Right cardiac atrium (tissue), 5 donors: Measurements from ENCODE around the gene SMAD7. TPM values are rescaled to one million over a fixed set of nuclear protein-coding genes. Genes with fewer than 3 reads are reported as not detected.
A peak's percentile ranks its signal among the peaks of the same experiment; 100 is the strongest.

Experiments
- ATAC-seq, 2 donors: fragments of 200-7000 bp; cut with Tn5 transposase; one replicate each; pipeline versions ENCODE4 v1.8.0 to v1.9.1; 2020; ENCODE audit warnings: moderate library complexity in 2 of 2, mild to moderate bottlenecking in 1 of 2
- DNase-seq, 3 donors: peaks; one replicate each; pipeline ENCODE4 v3.0.0-alpha.2; 2020
- H3K27ac ChIP-seq: one replicate; pipeline ENCODE4 v1.5.1; 2013; ENCODE audit warnings: mild to moderate bottlenecking, low read length, control low read depth, moderate library complexity
- H3K27me3 ChIP-seq: one replicate; pipeline ENCODE4 v1.6.1; 2013; ENCODE audit not compliant: control insufficient read depth, insufficient read depth
- H3K4me1 ChIP-seq: one replicate; pipeline ENCODE4 v1.6.1; 2013; ENCODE audit warnings: low read length; ENCODE audit not compliant: control insufficient read depth, insufficient read depth
- H3K4me3 ChIP-seq: one replicate; pipeline ENCODE4 v1.5.1; 2013; ENCODE audit warnings: low read length, control low read depth
- H3K9me3 ChIP-seq: one replicate; pipeline ENCODE4 v1.6.1; 2013; ENCODE audit warnings: low read length; ENCODE audit not compliant: control insufficient read depth
- WGBS: extraction: QIAGEN DNeasy Blood & Tissue Kit; methylation state at CpG from one replicate; pipeline ENCODE4 v1.1.7; 2013; 5-methylcytosine and 5-hydroxymethylcytosine counted together
- intact Hi-C, 4 donors: fragments of 100-400 bp; cut with DNase I; formaldehyde crosslinking; loops; one replicate each; pipeline versions ENCODE4 v1.11.0 to v1.14.0; 2022 to 2023
- polyA plus RNA-seq: library from polyadenylated mRNA; stranded (reverse); fragments of 200-250 nt; gene quantifications from one replicate; pipeline ENCODE4 v1.2.3, GENCODE V29; 2013
- total RNA-seq, 4 donors: library from RNA; stranded (reverse); fragmentation: NEBNext Ultra II Directional; extraction: Animal tissue kit (Norgen Biotek cat#: 25700); gene quantifications; one replicate each; pipeline ENCODE4 v1.2.1, GENCODE V29; 2021
- donor health status: healthy with polysubstance abuse.
- donor health status: DM: no; HTN: yes; CAD: no.
- donor health status: DM: no; HTN: no; CAD: no.
- donor health status: DM: no; HTN: yes; CAD: no; lungs with severe emphysema.
- donor health status: DM: yes; HTN: yes; CAD: no.

Gene SMAD7
- total and polyA plus RNA-seq, 5 donors, result 34.8 to 97.6 (median 92.1) TPM

- DNase-seq (peak in 2 of 3 donors; percentile 4 to 23), ATAC-seq (no peak)
- H3K27ac ChIP-seq, result peak overlapping the region; percentile 78
- H3K4me3 ChIP-seq, result peak overlapping the region; percentile 63
- intact Hi-C loops, result loop anchor here in 3 of 4 donors (5.0 to 10.0 kb wide), 6 partner anchors 108 to 238 kb away; no protein-coding TSS in a partner anchor
- H3K27me3 ChIP-seq, result no peaks in the 10 kb centered on the region
- WGBS, result 24% methylated on average over 12 of the region's 12 CpGs
- H3K9me3 ChIP-seq, result no peaks in the 10 kb centered on the region
- peaks cover 38% of the 10 kb centered on the region for H3K4me1 ChIP-seq
Observed at GRCh38 chr18:48942554-48943261, 8.1 kb downstream of the SMAD7 start.

GRCh38 chr18:48942086-48942485 lies 8.7 kb downstream of the SMAD7 start:
- no peaks in the 10 kb centered on the region for H3K27me3 ChIP-seq
- DNase-seq, result peak in 2 of 3 donors; percentile 18 to 41
- H3K9me3 ChIP-seq, result no peaks in the 10 kb centered on the region
- peak overlapping the region; percentile 78 for H3K27ac ChIP-seq
- ATAC-seq, result no peak
- peak overlapping the region; percentile 63 for H3K4me3 ChIP-seq
- 26% methylated on average over 8 of the region's 8 CpGs for WGBS
- peaks cover 43% of the 10 kb centered on the region for H3K4me1 ChIP-seq
- intact Hi-C loops, result loop anchor here in 3 of 4 donors (5.0 to 10.0 kb wide), 6 partner anchors 107 to 237 kb away; no protein-coding TSS in a partner anchor

GRCh38 chr18:48941672-48942071 lies 9.1 kb downstream of the SMAD7 start:
- peak overlapping the region; percentile 6 for H3K4me3 ChIP-seq
- H3K4me1 ChIP-seq, result peaks cover 44% of the 10 kb centered on the region
- H3K27me3 ChIP-seq, result no peaks in the 10 kb centered on the region
- WGBS, result 24% methylated on average over 7 of the region's 7 CpGs
- H3K9me3 ChIP-seq, result no peaks in the 10 kb centered on the region
- no peak for ATAC-seq
- H3K27ac ChIP-seq, result peak overlapping the region; percentile 78
- peak in 2 of 3 donors; percentile 64 to 69 for DNase-seq
- intact Hi-C loops, result loop anchor here in 3 of 4 donors (5.0 to 10.0 kb wide), 6 partner anchors 107 to 237 kb away; no protein-coding TSS in a partner anchor

GRCh38 chr18:48940854-48941611 lies 9.7 kb downstream of the SMAD7 start:
- WGBS, result 11% methylated on average over 14 of the region's 14 CpGs

GRCh38 chr18:48939205-48940097 lies 11.3 kb downstream of the SMAD7 start:
- ATAC-seq (peak; percentile 60 to 67), DNase-seq (peak; percentile 80 to 90 (median 89))
- intact Hi-C loops, result loop anchor here (5.0 to 10.0 kb wide), 7 partner anchors 105 to 255 kb away; no protein-coding TSS in a partner anchor
- Histone ChIP-seq H3K4me1 (peaks cover 48% of the 10 kb centered on the region), H3K4me3 (peak overlapping the region; percentile 10), H3K27me3 (no peaks in the 10 kb centered on the region), H3K9me3 (no peaks in the 10 kb centered on the region), H3K27ac (peak overlapping the region; percentile 94)
- 3% methylated on average over 15 of the region's 16 CpGs for WGBS

More at GRCh38 chr18:48940854-48941611, 9.7 kb downstream of the SMAD7 start:
- Histone ChIP-seq H3K9me3 (no peaks in the 10 kb centered on the region), H3K4me1 (peaks cover 45% of the 10 kb centered on the region), H3K4me3 (peak overlapping the region; percentile 6), H3K27ac (peak overlapping the region; percentile 78), H3K27me3 (no peaks in the 10 kb centered on the region)
- ATAC-seq, result peak in 1 of 2 donors; percentile 28
- intact Hi-C loops, result loop anchor here in 3 of 4 donors (5.0 to 10.0 kb wide), 6 partner anchors 106 to 236 kb away; no protein-coding TSS in a partner anchor
- DNase-seq, result peak in 2 of 3 donors; percentile 69 to 81

GRCh38 chr18:48938827-48939204 lies 11.9 kb downstream of the SMAD7 start:
- WGBS, result 17% methylated on average over 9 of the region's 9 CpGs
- DNase-seq (peak in 1 of 3 donors; percentile 68), ATAC-seq (peak; percentile 2 to 15)
- Histone ChIP-seq H3K9me3 (no peaks in the 10 kb centered on the region), H3K27ac (peak overlapping the region; percentile 94), H3K27me3 (no peaks in the 10 kb centered on the region), H3K4me3 (peak overlapping the region; percentile 3), H3K4me1 (peaks cover 47% of the 10 kb centered on the region)
- intact Hi-C loops, result loop anchor here in 2 of 4 donors (10.0 kb wide), 2 partner anchors 114 to 254 kb away; no protein-coding TSS in a partner anchor

- Histone ChIP-seq H3K4me3 (peak overlapping the region; percentile 3), H3K27me3 (no peaks in the 10 kb centered on the region), H3K9me3 (no peaks in the 10 kb centered on the region), H3K27ac (peak overlapping the region; percentile 94), H3K4me1 (peaks cover 49% of the 10 kb centered on the region)
- ATAC-seq (no peak), DNase-seq (peak in 1 of 3 donors; percentile 69)
- intact Hi-C loops, result loop anchor here in 2 of 4 donors (10.0 kb wide), 2 partner anchors 113 to 253 kb away; no protein-coding TSS in a partner anchor
- WGBS, result 40% methylated on average over 6 of the region's 6 CpGs
Observed at GRCh38 chr18:48937869-48938750, 12.7 kb downstream of the SMAD7 start.

GRCh38 chr18:48935433-48935774 lies 15.4 kb downstream of the SMAD7 start:
- ATAC-seq (no peak), DNase-seq (no peak)
- Histone ChIP-seq H3K9me3 (no peaks in the 10 kb centered on the region), H3K4me1 (peaks cover 61% of the 10 kb centered on the region), H3K4me3 (no peak overlapping the region), H3K27me3 (no peaks in the 10 kb centered on the region), H3K27ac (peak overlapping the region; percentile 98)
- intact Hi-C loops, result loop anchor here in 2 of 4 donors (10.0 kb wide), 2 partner anchors 111 to 251 kb away; no protein-coding TSS in a partner anchor
- WGBS, result 28% methylated on average over 9 of the region's 9 CpGs

- Histone ChIP-seq H3K27ac (peak overlapping the region; percentile 98), H3K9me3 (no peaks in the 10 kb centered on the region), H3K4me1 (peaks cover 67% of the 10 kb centered on the region), H3K27me3 (no peaks in the 10 kb centered on the region), H3K4me3 (peak overlapping the region; percentile 19)
- 5% methylated on average over 14 of the region's 14 CpGs for WGBS
- intact Hi-C loops, result loop anchor here in 2 of 4 donors (10.0 kb wide), 2 partner anchors 110 to 250 kb away; no protein-coding TSS in a partner anchor
- DNase-seq (peak; percentile 79 to 93 (median 87)), ATAC-seq (peak; percentile 53 to 54)
Observed at GRCh38 chr18:48934723-48935432, 15.9 kb downstream of the SMAD7 start.
